ENCODE results near the gene CCDC85C.

DNA sequence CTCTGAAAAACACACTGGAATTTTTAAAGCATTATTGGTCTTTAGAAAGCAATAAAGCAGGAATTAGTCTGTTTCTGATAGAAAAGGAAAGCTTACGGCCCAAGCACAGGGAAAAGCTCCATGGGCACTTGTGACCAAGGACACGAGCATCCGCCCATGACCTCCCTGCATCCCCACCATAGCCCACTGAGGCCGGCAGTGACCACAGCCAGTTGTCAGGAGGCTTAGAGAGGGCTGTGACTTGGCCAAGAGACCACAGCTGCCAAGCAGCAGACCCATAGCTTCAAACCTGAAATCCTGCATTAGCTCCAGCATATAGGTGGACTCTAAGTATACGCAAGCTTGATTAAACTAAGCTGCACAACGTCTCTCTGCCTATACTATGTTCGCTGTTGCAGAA lies 132.3 kb downstream of the CCDC85C start:
- no peak for TF ChIP-seq POLR2AphosphoS5 (IDR thresholded peaks at IDR 0.05; ENCODE audit: borderline replicate concordance, low read depth, low read length)
- no peak for TF ChIP-seq EZH2 (IDR thresholded peaks at IDR 0.05)
- no peak for TF ChIP-seq FOXP2 (optimal IDR thresholded peaks at IDR 0.05; ENCODE audit: control extremely low read depth, extremely low read length, insufficient read depth)

All from SK-N-MC (cell line).